ENCODE results near the gene OCEL1. TPM values are rescaled to one million over a fixed set of nuclear protein-coding genes. Genes with fewer than 3 reads are reported as not detected.

The OCEL1 gene
- total and polyA plus RNA-seq, 10 of the 15 experiments (the other 5 are each of a cell fraction or from before 2014, with no cell fraction given): 2.8 to 18.2 (median 7.4) TPM

DNA sequence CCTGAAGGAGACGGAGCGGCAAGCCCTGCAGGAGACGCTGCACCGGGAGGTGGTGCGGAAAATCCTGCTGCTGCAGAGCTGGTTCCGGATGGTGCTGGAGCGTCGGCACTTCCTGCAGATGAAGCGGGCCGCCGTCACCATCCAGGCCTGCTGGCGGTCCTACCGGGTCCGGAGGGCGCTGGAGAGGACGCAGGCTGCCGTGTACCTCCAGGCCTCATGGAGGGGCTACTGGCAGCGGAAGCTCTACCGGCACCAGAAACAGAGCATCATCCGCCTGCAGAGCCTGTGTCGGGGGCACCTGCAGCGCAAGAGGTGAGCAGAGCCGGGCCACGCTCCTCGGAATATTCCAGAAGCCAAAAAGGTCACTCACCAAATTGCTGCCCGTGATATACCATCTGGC, 33.3 kb upstream of the OCEL1 start:
- Histone ChIP-seq H3K79me2 (ENCODE audit: control insufficient read depth, insufficient read depth, low read length) (no peaks in the 10 kb centered on the region), H3K27me3 (replicated peaks in 1 of 2; ENCODE audit: control insufficient read depth in 2 of 2, insufficient read depth in 2 of 2, low read length in 1 of 2) (no peaks in the 10 kb centered on the region), H3K27ac (ENCODE audit: control insufficient read depth, insufficient read depth) (no peak overlapping the region), H3K9ac (ENCODE audit: control insufficient read depth, insufficient read depth, low read length) (no peak overlapping the region), H4K20me1 (ENCODE audit: control insufficient read depth, insufficient read depth) (no peaks in the 10 kb centered on the region), H3K4me3 (no peak overlapping the region), H2AFZ (ENCODE audit: control insufficient read depth, low read depth, low read length) (no peak overlapping the region), H3K9me3 (replicated peaks; ENCODE audit: control insufficient read depth, insufficient read depth, low read length) (no peaks in the 10 kb centered on the region), H3K4me2 (ENCODE audit: control insufficient read depth, insufficient read depth) (no peak overlapping the region), H3K36me3 (ENCODE audit: control insufficient read depth in 2 of 2, insufficient read depth in 2 of 2, low read length in 1 of 2) (peaks cover 25 to 37% of the 10 kb centered on the region in 2 experiments; a peak in 3 of 4 replicates), H3K4me1 (ENCODE audit: control insufficient read depth, insufficient read depth, low read length) (no peaks in the 10 kb centered on the region)
- ChIA-PET POLR2A (no interaction called here), RAD21 (ENCODE audit: unreplicated experiment) (no interaction called here), SMC1A (ENCODE audit: uncharacterized antibody, unreplicated experiment) (no interaction called here), CTCF (no interaction called here)
- no TSS peak for BruUV-seq (replicated peaks)
- in situ Hi-C loops (cut with MboI) (no loop called here), intact Hi-C loops (cut with micrococcal nuclease; ENCODE audit: unreplicated experiment) (no loop called here)
- FAIRE-seq: no peak
- 98% methylated on average over 23 of the region's 26 CpGs for WGBS (ENCODE audit: insufficient coverage, insufficient replicate concordance, low lambda C conversion rate, missing lambda C conversion rate)
- TF ChIP-seq MEF2A (IDR thresholded peaks at IDR 0.05; ENCODE audit: insufficient read depth, low read depth, low read length): no peak
- TF ChIP-seq, protein P1, sequence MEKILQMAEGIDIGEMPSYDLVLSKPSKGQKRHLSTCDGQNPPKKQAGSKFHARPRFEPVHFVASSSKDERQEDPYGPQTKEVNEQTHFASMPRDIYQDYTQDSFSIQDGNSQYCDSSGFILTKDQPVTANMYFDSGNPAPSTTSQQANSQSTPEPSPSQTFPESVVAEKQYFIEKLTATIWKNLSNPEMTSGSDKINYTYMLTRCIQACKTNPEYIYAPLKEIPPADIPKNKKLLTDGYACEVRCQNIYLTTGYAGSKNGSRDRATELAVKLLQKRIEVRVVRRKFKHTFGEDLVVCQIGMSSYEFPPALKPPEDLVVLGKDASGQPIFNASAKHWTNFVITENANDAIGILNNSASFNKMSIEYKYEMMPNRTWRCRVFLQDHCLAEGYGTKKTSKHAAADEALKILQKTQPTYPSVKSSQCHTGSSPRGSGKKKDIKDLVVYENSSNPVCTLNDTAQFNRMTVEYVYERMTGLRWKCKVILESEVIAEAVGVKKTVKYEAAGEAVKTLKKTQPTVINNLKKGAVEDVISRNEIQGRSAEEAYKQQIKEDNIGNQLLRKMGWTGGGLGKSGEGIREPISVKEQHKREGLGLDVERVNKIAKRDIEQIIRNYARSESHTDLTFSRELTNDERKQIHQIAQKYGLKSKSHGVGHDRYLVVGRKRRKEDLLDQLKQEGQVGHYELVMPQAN (conservative IDR thresholded peaks at IDR 0.05): no peak
- TF ChIP-seq FOXK2 (IDR thresholded peaks at IDR 0.05): no peak
- TF ChIP-seq, protein P2, sequence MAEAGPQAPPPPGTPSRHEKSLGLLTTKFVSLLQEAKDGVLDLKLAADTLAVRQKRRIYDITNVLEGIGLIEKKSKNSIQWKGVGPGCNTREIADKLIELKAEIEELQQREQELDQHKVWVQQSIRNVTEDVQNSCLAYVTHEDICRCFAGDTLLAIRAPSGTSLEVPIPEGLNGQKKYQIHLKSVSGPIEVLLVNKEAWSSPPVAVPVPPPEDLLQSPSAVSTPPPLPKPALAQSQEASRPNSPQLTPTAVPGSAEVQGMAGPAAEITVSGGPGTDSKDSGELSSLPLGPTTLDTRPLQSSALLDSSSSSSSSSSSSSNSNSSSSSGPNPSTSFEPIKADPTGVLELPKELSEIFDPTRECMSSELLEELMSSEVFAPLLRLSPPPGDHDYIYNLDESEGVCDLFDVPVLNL (IDR thresholded peaks at IDR 0.05; ENCODE audit: low read depth, low read length): no peak
- TF ChIP-seq, protein P3, sequence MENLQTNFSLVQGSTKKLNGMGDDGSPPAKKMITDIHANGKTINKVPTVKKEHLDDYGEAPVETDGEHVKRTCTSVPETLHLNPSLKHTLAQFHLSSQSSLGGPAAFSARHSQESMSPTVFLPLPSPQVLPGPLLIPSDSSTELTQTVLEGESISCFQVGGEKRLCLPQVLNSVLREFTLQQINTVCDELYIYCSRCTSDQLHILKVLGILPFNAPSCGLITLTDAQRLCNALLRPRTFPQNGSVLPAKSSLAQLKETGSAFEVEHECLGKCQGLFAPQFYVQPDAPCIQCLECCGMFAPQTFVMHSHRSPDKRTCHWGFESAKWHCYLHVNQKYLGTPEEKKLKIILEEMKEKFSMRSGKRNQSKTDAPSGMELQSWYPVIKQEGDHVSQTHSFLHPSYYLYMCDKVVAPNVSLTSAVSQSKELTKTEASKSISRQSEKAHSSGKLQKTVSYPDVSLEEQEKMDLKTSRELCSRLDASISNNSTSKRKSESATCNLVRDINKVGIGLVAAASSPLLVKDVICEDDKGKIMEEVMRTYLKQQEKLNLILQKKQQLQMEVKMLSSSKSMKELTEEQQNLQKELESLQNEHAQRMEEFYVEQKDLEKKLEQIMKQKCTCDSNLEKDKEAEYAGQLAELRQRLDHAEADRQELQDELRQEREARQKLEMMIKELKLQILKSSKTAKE (IDR thresholded peaks at IDR 0.05; ENCODE audit: low read depth, poor library complexity, severe bottlenecking): no peak
- TF ChIP-seq, protein P4, sequence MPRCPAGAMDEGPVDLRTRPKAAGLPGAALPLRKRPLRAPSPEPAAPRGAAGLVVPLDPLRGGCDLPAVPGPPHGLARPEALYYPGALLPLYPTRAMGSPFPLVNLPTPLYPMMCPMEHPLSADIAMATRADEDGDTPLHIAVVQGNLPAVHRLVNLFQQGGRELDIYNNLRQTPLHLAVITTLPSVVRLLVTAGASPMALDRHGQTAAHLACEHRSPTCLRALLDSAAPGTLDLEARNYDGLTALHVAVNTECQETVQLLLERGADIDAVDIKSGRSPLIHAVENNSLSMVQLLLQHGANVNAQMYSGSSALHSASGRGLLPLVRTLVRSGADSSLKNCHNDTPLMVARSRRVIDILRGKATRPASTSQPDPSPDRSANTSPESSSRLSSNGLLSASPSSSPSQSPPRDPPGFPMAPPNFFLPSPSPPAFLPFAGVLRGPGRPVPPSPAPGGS (IDR thresholded peaks at IDR 0.05; ENCODE audit: borderline replicate concordance, insufficient read depth, low read depth, low read length, poor library complexity, severe bottlenecking): no peak
- TF ChIP-seq KLF5 (IDR thresholded peaks at IDR 0.05; ENCODE audit: partially characterized antibody): no peak
- TF ChIP-seq YY1 (IDR thresholded peaks at IDR 0.05; ENCODE audit: low read depth, low read length): no peak
- TF ChIP-seq EZH2 (IDR thresholded peaks at IDR 0.05; ENCODE audit: borderline replicate concordance, control insufficient read depth, low read depth, low read length): no peak
- no peak for TF ChIP-seq JUND (IDR thresholded peaks at IDR 0.05; ENCODE audit: low read depth, low read length)
- no peak for TF ChIP-seq TARDBP (IDR thresholded peaks at IDR 0.05; ENCODE audit: borderline replicate concordance)
- TF ChIP-seq, protein P5, sequence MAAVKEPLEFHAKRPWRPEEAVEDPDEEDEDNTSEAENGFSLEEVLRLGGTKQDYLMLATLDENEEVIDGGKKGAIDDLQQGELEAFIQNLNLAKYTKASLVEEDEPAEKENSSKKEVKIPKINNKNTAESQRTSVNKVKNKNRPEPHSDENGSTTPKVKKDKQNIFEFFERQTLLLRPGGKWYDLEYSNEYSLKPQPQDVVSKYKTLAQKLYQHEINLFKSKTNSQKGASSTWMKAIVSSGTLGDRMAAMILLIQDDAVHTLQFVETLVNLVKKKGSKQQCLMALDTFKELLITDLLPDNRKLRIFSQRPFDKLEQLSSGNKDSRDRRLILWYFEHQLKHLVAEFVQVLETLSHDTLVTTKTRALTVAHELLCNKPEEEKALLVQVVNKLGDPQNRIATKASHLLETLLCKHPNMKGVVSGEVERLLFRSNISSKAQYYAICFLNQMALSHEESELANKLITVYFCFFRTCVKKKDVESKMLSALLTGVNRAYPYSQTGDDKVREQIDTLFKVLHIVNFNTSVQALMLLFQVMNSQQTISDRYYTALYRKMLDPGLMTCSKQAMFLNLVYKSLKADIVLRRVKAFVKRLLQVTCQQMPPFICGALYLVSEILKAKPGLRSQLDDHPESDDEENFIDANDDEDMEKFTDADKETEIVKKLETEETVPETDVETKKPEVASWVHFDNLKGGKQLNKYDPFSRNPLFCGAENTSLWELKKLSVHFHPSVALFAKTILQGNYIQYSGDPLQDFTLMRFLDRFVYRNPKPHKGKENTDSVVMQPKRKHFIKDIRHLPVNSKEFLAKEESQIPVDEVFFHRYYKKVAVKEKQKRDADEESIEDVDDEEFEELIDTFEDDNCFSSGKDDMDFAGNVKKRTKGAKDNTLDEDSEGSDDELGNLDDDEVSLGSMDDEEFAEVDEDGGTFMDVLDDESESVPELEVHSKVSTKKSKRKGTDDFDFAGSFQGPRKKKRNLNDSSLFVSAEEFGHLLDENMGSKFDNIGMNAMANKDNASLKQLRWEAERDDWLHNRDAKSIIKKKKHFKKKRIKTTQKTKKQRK (IDR thresholded peaks at IDR 0.05; ENCODE audit: low read depth, low read length): no peak
- DNase-seq (ENCODE audit: low read depth, low spot score): no peak
- ATAC-seq: no peak
